ENCODE data around the gene BTNL9. TPM values are rescaled to one million over a fixed set of nuclear protein-coding genes. Genes with fewer than 3 reads are reported as not detected.

BTNL9 gene
- total and polyA plus RNA-seq, 2 of the 13 experiments (the other 11 are each of a cell fraction or from before 2014, with no cell fraction given), result 0.13 TPM; not detected in 1

GRCh38 chr5:181060231-181060590 is 20.1 kb downstream of the BTNL9 start:
- ChIA-PET CTCF (ENCODE audit: low intra/inter-chr PET ratio, low total read pairs) (no interaction called here), POLR2A (no interaction called here)
- TF ChIP-seq BRF2 (CRISPR knock-in tag; IDR thresholded peaks at IDR 0.05) (no peak), ZNF841 (CRISPR knock-in tag; IDR thresholded peaks at IDR 0.05; ENCODE audit: borderline replicate concordance) (no peak), DNMT1 (CRISPR knock-in tag; IDR thresholded peaks at IDR 0.05) (no peak), ZFP82 (CRISPR knock-in tag; IDR thresholded peaks at IDR 0.05; ENCODE audit: borderline replicate concordance) (no peak), ELF3 (CRISPR knock-in tag; IDR thresholded peaks at IDR 0.05) (no peak), MXD3 (CRISPR knock-in tag; IDR thresholded peaks at IDR 0.05) (no peak), JDP2 (CRISPR knock-in tag; IDR thresholded peaks at IDR 0.05; ENCODE audit: borderline replicate concordance) (no peak), ATF7 (IDR thresholded peaks at IDR 0.05) (no peak), ATF7 (CRISPR knock-in tag; IDR thresholded peaks at IDR 0.05) (no peak), CREM (IDR thresholded peaks at IDR 0.05) (no peak), CREM (CRISPR knock-in tag; IDR thresholded peaks at IDR 0.05) (no peak), SNAPC5 (CRISPR knock-in tag; IDR thresholded peaks at IDR 0.05; ENCODE audit: borderline replicate concordance) (no peak), TBX3 (IDR thresholded peaks at IDR 0.05; ENCODE audit: borderline replicate concordance) (no peak), HINFP (CRISPR knock-in tag; IDR thresholded peaks at IDR 0.05; ENCODE audit: low read depth) (no peak), ZNF101 (CRISPR knock-in tag; IDR thresholded peaks at IDR 0.05; ENCODE audit: borderline replicate concordance, low read depth) (no peak), SRY (CRISPR knock-in tag; IDR thresholded peaks at IDR 0.05) (no peak), ATF7-NPFF (CRISPR knock-in tag; IDR thresholded peaks at IDR 0.05; ENCODE audit: low read depth) (no peak), ZNF296 (CRISPR knock-in tag; conservative IDR thresholded peaks at IDR 0.05) (no peak), ISX (CRISPR knock-in tag; conservative IDR thresholded peaks at IDR 0.05) (no peak)
- no TSS peak for BruUV-seq (replicated peaks)
- WGBS (ENCODE audit: low lambda C conversion rate), result 31% methylated on average over 8 of the region's 8 CpGs
- Histone ChIP-seq H3K27ac (ENCODE audit: extremely low read length, insufficient read depth, low read length) (no peak overlapping the region), H3K36me3 (replicated peaks in 1 of 2; ENCODE audit: control insufficient read depth in 1 of 2, insufficient read depth in 2 of 2, low read length in 2 of 2) (no peaks in the 10 kb centered on the region), H3K79me2 (ENCODE audit: insufficient read depth, low read length) (no peaks in the 10 kb centered on the region), H2AFZ (ENCODE audit: low read length) (no peak overlapping the region), H3K9ac (ENCODE audit: insufficient read depth, low read depth, low read length) (no peak overlapping the region), H3K9me3 (ENCODE audit: low read length) (no peaks in the 10 kb centered on the region), H3K4me1 (ENCODE audit: insufficient read depth, low read length) (no peaks in the 10 kb centered on the region), H4K20me1 (ENCODE audit: insufficient read depth, low read length) (no peaks in the 10 kb centered on the region), H3K4me3 (replicated peaks in 1 of 3; ENCODE audit: insufficient read depth in 1 of 3, low read depth in 2 of 3, low read length in 3 of 3) (no peak overlapping the region), H3K27me3 (ENCODE audit: control insufficient read depth in 1 of 2, insufficient read depth in 2 of 2, low read length in 2 of 2) (peaks cover 9 to 64% of the 10 kb centered on the region in 2 experiments; a peak in 4 of 5 replicates), H3K4me2 (ENCODE audit: low read depth, low read length) (no peak overlapping the region)
- DNase-seq (ENCODE audit: low spot score), result no peak
- intact Hi-C loops (cut with micrococcal nuclease; ENCODE audit: unreplicated experiment), result no loop called here
- FAIRE-seq, result no peak
- in situ Hi-C loops (cut with HindIII; ENCODE audit: extremely low pct_ligation_motif_present, low pct_unique_long_range_greater_than_20kb), result no loop called here
- ATAC-seq, result no peak
